HG03139 (cell line): ENCODE results near the gene TRIM61.
"Not testable (repeated sequence)": the region's sequence is repeated elsewhere in the genome, so short reads cannot be mapped to it uniquely, and the experiment has no call there.

Source experiments
- ATAC-seq: cut with Tn5 transposase; IDR thresholded peaks from one replicate; pipeline ENCODE4 v1.9.1; 2021; ENCODE audit not compliant: unreplicated experiment

TRIM61 gene

DNA sequence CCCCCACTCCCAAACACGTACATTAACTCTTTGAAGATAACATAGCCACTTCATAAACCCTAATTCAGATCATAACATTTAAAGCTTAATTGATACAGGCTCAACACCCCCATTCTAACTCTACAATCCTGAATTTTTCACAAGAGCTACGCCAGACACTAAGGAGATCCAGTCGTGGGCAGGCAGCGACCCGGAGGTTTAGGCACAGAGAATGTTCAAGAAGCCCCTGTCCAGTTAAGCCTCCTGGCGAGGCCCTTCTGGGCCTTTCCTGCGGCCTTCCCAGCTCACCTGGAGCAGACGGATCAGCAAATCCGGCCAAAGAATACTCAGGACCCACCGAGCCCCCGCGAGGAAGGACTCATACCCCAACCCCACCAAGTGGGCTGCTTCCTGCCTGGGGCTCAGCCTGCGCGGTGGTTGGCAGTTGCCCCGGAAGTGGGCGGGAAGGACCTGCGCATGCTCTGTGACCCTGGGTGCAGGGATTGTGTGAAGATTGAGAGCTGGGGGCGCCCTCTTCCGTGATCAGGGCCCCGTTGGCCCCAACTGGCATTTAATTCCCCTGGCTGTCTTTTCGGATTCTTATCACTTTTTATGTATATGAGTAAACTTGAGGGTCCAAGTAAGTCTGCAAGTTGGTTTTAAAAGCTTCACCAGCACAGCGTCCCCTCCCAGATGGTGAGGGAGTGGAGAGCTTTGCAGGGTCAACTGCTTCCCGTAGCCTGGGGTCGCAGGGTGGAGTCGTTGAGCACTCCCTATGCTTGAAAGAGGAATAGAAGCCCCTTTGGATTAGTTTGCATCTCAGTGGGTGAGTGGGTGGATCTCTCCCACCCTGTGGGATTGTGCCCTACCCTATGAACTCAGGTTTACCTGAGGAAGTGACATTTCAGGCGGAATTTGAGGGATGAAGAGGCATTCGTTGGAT is at the start of gene TRIM61:
TRIM61 (minus strand) TSS at position 415 of the 922 bp plus-strand sequence. CDS start 7,655 bp downstream, outside the sequence.
- ATAC-seq, result peak; percentile 100

DNA sequence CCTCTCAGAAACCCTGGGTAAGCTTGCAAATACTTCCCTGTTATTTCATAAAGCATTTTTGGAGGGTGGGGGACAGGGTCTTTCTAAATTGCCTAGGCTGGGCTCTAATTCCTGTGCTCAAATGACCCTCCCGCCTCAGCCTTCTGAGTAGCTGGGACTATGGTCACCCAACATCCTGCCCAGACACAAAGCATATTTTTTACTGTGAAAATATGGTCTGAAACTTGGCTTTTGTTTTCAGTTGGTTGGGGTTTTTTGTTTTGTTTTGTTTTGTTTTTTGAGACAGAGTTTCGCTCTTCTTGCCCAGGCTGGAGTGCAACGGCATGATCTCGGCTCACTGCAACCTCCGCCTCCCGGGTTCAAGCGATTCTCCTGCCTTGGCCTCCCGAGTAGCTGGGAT is 48.3 kb upstream of the TRIM61 start:
- ATAC-seq, result not testable (repeated sequence)

DNA sequence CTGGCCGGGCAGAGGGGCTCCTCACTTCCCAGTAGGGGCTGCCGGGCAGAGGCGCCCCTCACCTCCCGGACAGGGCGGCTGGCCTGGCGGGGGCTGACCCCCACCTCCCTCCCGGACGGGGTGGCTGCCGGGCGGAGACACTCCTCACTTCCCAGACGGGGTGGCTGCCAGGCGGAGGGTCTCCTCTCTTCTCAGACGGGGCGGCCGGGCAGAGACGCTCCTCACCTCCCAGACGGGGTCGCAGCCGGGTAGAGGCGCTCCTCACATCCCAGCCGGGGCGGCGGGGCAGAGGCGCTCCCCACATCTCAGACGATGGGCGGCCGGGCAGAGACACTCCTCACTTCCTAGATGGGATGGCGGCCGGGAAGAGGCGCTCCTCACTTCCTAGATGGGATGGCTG is 42.5 kb upstream of the TRIM61 start:
- not testable (repeated sequence) for ATAC-seq

DNA sequence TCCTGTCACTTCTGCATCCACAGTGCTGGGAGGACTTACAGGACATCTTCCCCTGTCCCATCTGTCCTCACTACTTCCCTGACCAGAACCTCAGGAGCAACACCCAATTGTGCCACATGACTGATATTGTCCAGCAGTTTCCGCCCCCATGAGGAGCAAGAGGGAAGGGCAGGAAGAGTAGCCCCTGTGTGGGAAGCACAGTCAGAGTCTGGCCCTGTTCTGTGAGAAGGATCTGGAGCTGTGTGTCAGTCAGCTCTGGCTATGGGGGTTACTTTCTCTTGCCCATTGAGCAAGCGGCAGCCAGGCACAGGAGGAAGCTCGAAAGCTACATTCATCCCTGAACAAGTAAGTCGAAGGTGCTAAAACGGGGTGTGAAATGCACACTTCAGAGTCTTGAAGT is 39.5 kb upstream of the TRIM61 start:
- no peak for ATAC-seq

DNA sequence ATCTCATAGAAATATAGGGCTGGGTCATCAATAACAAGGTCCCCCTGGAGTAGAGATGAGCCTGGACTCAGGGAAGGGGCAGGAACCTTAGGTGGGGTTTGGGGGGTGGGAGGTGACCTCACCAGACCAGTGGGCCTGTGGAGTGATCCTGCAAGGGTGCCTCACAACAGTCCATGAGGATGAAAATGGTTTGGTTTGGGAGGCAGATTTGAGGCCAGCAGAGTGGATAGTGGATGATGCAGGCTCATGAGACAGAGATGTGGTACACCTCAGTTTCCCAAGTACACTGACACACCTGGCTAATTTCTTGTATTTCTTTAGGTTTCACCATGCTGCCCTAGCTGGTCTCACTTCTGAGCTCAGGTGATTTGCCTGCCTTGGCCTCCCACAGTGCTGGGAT is 36.2 kb upstream of the TRIM61 start:
- ATAC-seq, result no peak

DNA sequence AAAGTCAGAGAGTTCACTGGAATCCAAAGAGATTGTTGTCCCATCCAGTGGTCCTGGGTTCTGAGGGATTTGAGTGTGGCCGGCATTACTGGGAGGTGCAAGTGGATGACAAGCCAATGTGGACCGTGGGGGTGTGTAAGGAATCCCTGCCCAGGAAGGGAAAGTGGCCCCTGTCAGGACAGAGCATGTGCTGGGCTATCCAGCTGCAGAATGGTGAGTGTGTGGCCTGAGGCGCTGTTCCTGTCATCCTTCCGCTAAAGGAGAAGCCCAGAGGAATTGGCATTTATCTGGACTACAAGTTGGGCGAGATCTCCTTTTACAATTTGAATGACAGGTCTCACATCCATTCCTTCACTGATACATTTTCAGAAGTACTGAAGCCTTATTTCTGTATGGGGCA is 33.9 kb upstream of the TRIM61 start:
- no peak for ATAC-seq

DNA sequence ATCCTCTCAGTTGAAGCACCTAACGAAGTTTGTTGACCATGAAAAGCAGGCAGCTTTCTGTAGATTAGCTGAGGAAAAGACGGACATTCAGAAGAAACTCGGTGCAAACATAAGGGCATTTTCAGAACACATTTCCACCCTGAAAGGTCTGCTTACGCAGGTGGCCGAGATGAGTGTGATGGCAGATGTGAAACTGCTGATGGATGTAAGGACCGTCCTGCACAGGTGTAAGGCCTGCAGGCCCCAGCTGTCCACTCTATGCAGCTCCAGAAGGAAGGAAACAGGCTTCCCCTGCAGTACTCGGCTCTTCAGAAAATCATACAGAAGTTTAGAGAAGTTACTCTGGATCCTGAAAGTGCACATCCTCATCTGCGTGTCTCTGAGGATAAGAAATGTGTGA is 33.5 kb upstream of the TRIM61 start:
- ATAC-seq, result no peak

DNA sequence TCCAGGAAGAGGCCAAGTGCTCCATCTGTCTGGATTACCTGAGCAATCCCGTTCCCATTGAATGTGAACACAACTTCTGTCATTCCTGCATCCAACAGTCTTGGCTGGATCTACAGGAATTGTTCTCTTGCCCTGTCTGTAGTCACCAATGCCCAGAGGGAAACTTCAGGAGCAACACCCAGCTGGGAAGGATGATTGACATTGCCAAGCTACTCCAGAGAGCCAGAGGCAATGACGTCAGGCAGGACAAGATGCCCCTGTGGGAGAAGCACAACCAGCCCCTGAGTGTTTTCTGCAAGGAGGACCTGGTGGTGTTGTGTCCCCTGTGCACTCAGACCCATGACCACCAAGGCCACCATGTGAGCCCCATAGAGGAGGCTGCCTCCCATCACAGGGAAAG is 33.0 kb upstream of the TRIM61 start:
- ATAC-seq, result no peak

DNA sequence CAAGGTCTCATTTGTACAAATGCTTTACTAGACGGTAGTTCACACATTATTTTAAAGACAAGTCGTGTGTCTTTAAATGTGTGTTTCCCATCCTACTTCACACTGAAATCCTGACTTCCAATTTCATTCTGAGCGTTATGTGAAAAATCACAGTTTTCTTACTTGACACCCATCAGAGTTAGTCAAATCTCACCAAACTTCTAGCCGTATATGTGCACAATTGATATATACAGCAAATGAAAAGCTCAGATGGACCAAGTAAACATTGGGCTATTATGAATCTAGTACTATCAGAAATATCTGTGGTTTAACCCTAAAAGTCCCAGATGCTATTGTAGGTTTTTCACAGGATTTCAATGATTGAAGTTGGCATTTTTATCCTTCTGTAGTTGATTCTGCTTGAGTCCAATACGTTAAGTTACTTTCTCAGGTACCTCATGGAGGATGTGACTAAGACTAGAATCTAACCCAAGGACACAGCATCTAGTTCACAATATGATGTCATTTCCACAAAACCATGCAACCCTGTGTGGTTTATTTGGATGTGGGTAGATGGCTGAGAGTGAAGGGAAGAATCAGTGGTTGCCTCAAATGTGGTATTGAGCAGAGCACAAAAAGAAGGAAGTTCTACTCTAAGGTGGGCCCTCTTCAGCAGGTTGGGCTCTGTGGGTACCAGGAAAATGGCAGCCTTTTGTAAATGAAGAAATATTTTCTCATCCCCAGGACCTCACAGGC is 32.2 kb upstream of the TRIM61 start:
- peak; percentile 41 for ATAC-seq

DNA sequence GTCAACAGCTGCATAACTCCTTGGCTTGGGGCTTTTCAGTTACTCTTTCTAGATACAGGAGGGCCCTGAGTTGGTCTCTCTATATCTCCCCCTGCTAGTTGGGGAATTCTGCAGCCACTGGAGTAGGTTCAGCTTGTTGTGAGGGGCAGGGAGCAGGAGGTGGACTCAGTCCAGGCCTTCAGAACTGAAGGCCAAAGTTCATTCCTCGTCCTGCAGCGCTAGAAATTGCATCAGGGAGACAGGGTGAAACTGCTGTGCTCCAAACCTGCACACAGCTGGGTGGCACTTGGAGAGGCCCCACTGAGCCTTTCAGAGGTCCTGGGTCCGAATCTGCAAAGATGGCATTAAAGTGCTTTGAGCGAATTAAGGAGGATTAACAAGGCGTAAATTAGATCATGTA is 29.4 kb upstream of the TRIM61 start:
- no peak for ATAC-seq

DNA sequence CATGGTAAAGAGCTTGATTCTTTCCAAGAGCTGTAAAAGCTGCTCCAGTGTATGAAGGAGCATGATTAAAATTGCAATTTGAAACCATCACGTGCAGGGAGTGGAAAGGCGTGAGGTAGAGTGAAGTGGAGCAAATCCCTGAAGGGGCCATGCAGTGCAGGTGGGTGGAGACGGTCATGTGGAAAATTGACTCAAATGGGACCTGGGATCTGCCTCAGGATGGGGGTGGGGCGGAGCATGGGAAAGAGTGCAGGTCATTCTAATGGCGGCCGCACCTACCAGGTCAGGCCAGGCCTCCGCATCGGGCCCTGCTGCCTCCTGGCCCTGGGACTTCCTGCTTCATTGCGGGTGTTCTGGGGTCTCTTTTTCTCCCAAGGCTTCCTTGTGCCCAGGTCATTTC is 29.0 kb upstream of the TRIM61 start:
- ATAC-seq, result no peak

DNA sequence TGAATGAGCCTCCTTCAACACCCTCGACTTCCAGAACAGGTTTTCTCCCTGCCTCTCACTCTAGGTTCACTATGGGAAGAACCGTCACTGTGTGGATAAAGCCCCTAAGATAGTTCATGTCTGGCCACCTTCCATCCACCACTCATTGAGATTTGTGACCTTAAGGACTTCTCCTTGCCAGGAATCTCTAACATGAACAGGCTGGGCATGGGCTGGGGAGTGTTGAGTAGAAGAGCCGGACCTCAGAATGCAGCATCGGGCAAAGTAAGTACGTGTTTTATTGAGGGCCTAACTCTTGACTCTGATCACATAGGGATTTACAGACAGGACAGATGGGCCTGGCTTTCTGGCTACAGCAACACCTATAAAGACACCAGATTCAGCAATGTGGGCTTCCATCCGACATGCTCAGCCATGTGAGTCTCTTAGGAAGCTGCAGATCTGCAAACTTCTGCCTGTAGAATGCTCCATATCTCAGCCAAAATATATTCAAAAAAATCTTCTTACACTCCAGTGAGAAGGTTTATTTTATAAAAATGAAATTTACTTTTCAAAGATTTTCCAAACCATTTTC is 28.0 kb upstream of the TRIM61 start:
- no peak for ATAC-seq

DNA sequence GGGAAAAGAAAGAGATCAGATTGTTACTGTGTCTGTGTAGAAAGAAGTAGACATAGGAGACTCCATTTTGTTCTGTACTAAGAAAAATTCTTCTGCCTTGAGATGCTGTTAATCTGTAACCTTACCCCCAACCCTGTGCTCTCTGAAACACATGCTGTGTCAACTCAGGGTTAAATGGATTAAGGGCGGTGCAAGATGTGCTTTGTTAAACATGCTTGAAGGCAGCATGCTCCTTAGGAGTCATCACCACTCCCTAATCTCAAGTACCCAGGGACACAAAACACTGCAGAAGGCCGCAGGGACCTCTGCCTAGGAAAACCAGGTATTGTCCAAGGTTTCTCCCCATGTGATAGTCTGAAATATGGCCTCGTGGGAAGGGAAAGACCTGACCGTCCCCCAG is 24.5 kb upstream of the TRIM61 start:
- ATAC-seq, result not testable (repeated sequence)

DNA sequence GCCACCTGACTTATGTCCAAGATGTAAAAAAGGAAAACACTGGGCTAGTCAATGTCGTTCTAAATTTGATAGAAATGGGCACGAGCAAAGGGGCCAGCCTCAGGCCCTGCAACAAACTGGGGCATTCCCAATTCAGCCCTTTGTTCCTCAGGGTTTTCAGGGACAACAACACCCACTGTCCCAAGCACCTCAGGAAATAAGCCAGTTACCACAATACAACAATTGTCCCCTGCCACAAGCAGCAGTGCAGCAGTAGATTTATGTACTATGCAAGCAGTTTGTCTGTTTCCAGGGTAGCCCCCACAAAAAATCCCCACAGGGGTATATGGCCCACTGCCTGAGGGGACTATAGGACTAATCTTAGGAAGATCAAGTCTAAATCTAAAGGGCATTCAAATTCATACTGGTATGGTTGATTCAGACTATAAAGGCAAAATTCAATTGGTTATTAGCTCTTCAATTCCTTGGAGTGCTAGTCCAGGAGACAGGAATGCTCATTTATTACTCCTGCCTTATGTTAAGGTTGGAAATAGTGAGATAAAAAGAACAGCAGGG is 21.1 kb upstream of the TRIM61 start:
- not testable (repeated sequence) for ATAC-seq

DNA sequence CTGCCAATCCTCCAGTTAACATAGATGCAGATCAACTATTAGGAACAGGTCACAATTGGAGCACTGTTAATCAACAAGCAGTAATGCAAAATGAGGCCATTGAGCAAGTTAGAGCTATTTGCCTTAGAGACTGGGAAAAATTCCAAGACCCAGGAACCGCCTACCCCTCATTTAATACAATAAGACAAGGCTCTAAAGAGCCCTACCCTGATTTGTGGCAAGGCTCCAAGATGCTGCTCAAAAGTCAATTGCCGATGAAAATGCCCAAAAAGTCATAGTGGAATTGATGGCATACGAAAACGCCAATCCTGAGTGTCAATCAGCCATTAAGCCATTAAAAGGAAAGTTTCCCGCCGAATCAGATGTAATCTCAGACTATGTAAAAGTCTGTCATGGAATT is 20.5 kb upstream of the TRIM61 start:
- ATAC-seq, result no peak

DNA sequence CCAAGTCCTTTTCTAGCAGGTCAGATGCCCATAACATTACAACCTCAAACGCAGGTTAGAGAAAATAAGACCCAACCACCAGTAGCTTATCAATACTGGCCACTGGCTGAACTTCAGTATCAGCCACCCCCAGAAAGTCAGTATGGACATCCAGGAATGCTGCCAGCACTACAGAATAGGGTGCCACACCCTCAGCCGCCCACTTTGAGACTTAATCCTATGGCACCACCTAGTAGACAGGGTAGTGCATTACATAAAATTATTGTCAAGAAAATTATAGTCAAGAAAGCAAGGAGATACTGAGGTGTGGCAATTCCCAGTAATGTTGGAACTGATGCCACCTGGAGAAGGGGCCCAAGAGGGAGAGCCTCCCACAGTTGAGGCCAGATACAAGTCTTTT is 19.9 kb upstream of the TRIM61 start:
- ATAC-seq, result no peak

DNA sequence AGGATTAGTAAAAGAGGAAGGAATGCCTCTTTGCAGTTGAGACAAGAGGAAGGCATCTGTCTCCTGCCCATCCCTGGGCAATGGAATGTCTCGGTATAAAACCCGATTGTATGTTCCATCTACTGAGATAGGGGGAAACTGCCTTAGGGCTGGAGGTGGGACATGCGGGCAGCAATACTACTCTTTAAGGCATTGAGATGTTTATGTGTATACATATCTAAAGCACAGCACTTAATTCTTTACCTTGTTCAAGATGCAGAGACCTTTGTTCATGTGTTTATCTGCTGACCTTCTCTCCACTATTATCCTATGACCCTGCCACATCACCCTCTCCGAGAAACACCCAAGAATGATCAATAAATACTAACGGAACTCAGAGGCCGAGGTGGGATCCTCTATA is 18.7 kb upstream of the TRIM61 start:
- ATAC-seq, result not testable (repeated sequence)

DNA sequence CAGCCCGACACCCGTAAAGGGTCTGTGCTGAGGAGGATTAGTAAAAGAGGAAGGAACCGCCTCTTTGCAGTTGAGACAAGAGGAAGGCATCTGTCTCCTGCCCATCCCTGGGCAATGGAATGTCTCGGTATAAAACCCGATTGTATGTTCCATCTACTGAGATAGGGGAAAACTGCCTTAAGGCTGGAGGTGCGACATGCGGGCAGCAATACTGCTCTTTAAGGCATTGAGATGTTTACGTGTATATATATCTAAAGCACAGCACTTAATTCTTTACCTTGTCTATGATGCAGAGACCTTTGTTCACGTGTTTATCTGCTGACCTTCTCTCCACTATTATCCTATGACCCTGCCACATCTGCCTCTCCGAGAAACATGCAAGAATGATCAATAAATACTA is 13.3 kb upstream of the TRIM61 start:
- ATAC-seq, result not testable (repeated sequence)

DNA sequence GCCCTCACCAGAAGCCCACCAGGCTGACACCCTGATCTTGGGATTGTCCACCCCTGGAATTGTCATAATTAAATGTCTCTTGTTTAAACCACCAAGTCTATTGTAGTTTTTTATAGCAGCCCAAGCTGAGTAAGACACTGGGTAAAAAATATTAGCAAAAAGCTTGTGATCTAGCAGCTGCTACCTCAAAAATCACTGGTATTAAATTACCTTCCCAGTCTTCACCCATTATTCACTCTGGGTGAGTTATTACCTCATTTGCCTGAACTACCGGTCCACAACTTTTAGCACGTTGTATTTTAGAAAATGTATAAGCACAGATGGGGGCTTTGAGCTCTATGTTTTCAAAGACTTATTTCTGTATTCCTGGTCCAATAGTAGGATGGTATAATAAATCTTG is 12.0 kb upstream of the TRIM61 start:
- no peak for ATAC-seq

DNA sequence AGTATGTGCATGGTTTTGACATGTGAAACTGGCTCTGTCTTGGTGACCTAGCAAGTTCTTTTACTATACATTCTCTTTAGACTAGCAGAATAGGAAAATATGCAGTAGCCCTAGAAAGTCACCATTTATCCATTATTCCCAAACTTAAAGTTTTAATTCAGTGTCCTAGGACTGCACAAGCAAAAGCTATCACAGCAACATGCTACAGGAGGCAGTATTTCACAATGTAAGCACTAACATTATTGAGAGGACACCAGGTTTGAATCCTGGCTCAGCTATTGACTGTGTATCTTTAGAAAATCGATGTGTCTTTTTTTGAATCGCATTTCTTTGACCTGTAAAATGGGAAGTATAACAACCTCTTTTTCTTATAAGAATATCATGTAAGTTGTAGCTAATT is 5.5 kb downstream of the TRIM61 start:
- ATAC-seq, result not testable (repeated sequence)

DNA sequence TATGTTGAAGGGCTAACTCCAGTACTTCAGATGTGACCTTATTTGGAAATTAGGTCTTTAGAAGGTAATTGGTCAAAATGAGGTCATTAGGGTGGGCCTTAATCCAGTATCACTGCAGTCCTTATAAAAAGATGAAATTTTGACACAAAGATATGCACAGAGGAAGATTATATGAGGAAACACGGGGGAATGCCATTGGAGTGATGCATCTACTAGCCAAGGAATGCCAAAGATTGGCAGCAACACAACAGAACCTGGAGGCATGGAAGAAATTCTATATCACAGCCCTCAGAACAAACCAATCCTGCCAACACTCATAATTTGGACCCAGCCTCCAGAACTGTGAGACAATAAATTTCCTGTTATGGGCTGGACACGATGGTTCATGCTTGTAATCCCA is 17.6 kb downstream of the TRIM61 start:
- ATAC-seq, result no peak
